ENCODE data around the gene IFT80.

Gene IFT80

DNA sequence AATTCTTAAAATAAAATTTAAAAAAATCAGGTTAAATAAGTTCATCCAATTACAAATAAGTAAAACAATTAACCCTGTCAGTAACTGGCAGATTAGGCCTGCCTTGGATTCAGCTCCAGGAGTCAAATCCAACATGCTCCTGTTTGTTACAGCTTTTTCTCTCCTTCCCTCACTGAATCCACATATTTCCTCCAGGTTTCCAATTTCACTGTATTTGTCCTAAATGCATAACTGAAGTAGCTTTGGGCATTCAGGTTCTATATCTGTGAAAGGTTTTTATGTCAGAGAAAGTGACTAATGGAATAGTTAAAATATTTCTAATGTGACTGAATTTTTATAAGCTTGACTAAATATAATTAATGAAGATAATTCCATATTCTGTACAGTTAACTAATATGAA, 79.7 kb downstream of the IFT80 start:
- H3K27ac ChIP-seq = no peak overlapping the region
- TF ChIP-seq, protein P1, sequence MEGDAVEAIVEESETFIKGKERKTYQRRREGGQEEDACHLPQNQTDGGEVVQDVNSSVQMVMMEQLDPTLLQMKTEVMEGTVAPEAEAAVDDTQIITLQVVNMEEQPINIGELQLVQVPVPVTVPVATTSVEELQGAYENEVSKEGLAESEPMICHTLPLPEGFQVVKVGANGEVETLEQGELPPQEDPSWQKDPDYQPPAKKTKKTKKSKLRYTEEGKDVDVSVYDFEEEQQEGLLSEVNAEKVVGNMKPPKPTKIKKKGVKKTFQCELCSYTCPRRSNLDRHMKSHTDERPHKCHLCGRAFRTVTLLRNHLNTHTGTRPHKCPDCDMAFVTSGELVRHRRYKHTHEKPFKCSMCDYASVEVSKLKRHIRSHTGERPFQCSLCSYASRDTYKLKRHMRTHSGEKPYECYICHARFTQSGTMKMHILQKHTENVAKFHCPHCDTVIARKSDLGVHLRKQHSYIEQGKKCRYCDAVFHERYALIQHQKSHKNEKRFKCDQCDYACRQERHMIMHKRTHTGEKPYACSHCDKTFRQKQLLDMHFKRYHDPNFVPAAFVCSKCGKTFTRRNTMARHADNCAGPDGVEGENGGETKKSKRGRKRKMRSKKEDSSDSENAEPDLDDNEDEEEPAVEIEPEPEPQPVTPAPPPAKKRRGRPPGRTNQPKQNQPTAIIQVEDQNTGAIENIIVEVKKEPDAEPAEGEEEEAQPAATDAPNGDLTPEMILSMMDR (conservative IDR thresholded peaks at IDR 0.05; ENCODE audit: low read depth) = no peak
- CTCF ChIA-PET = interaction anchor here (0.7 kb wide), 1 partner anchor 138 kb away, joined by 4 read pairs; no protein-coding TSS in a partner anchor
- no peak for DNase-seq (ENCODE audit: low spot score)
- POLR2A ChIA-PET (ENCODE audit: low non-redundant PET) = no interaction called here

DNA sequence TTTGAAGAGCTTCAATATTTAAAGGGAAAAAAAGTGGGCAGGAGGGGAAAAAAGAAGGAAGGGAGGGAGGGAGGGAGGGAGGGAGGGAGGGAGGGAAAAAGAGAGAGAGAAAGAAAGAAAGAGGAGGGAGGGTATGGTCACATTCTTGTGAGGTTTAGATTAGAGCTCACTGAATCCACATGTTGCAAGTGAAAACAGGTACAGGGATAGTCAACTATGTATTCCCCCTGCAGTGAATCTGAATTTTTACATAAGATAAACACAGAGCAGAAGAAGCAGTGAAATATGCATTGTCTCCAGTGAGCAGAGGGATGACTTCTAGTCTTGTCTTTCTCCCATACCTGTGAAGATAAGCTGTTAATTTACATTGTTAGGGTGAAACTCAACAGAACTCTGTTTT, 84.0 kb downstream of the IFT80 start:
- H3K27ac ChIP-seq = no peak overlapping the region
- TF ChIP-seq, protein P1 (conservative IDR thresholded peaks at IDR 0.05; ENCODE audit: low read depth) = no peak

DNA sequence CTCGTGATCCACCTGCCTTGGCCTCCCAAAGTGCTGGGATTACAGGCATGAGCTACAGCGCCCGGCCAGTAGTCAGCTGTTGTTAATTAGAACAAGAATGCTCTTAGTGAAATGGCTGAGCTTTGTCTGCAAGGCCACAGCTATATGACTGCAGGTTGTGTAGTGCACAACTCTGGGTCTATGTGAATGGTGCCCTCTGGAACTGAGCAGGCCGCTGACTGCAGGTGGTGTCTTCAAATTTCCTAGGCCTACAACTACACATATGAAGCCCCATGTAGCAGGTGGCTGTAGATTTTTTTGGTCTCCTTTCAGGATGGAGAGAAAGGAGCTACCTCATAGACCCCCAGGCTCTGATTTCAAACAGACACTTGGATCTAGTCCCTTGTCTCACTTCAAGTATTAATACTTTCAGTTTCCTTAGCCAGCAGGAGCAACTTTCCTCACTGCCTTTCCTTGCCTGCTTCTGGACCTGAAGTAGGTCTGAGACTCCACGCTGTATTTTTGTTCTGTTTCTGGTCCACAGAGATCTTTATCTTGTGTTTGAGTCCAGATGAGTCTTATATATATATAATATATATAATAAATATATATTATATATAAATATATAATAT, 86.9 kb downstream of the IFT80 start:
- POLR2A ChIA-PET (ENCODE audit: low non-redundant PET) = no interaction called here
- CTCF ChIA-PET = no interaction called here
- no peak overlapping the region for H3K27ac ChIP-seq
- DNase-seq (ENCODE audit: low spot score) = no peak
- TF ChIP-seq, protein P1 (conservative IDR thresholded peaks at IDR 0.05; ENCODE audit: low read depth) = no peak

More for the DNA sequence above, 84.0 kb downstream of the IFT80 start:
- POLR2A ChIA-PET (ENCODE audit: low non-redundant PET) = no interaction called here
- CTCF ChIA-PET = no interaction called here
- no peak for DNase-seq (ENCODE audit: low spot score)

DNA sequence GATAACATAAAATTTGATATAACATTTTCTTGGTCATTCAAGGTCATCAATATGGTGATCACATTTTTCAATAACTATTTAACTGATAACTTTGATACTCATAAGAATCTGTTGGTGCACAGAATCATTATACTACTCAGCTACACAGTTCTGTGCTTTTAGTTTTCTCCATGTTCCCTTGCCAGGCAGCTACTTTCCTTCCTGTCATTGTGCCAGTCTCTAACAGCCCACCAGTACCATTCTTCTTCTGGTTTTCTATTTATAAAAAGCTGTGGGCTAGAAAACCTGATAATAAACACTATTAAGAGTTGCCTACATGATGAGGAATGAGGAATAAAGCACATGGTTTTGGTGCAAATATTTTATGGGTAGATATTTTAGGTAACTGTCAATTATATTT, 96.2 kb downstream of the IFT80 start:
- ChIA-PET CTCF (interaction anchor here (0.6 kb wide), 3 partner anchors 62 to 268 kb away, joined by 3 to 4 read pairs (median 3); no protein-coding TSS in a partner anchor), POLR2A (ENCODE audit: low non-redundant PET) (no interaction called here)
- DNase-seq (ENCODE audit: low spot score) = no peak
- H3K27ac ChIP-seq = no peak overlapping the region
- TF ChIP-seq, protein P1 (conservative IDR thresholded peaks at IDR 0.05; ENCODE audit: low read depth) = no peak

DNA sequence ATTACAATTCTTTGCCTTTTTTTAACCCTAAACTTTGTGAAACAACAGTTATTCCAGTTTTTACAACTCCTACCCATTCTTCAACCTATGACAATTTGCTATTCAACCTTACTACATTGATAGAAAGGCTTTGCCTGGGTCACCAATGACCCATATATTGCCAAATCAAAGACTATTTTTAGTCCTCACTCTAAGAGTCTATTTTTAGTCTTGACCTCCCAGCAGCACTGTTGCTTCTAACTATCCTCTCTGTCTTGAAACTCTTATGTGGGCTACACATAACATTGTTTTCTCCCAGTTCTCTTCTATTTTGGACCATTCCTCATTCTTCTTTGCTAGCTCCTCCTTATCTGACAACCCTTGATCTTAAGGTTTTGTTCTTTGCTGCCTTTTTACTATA, 102.4 kb downstream of the IFT80 start:
- TF ChIP-seq, protein P1 (conservative IDR thresholded peaks at IDR 0.05; ENCODE audit: low read depth) = no peak
- POLR2A ChIA-PET (ENCODE audit: low non-redundant PET) = no interaction called here
- CTCF ChIA-PET = no interaction called here
- no peak for DNase-seq (ENCODE audit: low spot score)
- no peak overlapping the region for H3K27ac ChIP-seq

DNA sequence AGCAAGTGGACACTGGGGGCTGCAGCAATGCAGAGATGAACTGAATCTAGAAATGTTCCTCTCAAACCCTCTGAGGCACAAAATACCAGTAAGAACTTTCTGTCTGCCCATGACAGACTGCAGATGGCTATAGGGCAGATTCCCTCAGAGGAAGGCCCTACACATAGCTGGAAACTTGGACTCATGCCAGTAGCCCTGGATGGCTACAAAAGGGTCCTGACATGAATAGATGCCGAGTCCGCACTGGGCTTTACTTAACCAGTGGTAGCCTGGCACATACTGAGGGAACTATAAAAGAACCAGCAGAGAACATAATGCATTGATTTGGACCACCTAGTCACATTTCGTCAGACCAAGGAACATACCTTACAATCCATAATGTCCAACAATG, 107.1 kb downstream of the IFT80 start:
- POLR2A ChIA-PET (ENCODE audit: low non-redundant PET) = no interaction called here
- no peak overlapping the region for H3K27ac ChIP-seq
- TF ChIP-seq, protein P1 (conservative IDR thresholded peaks at IDR 0.05; ENCODE audit: low read depth) = no peak
- no peak for DNase-seq (ENCODE audit: low spot score)
- CTCF ChIA-PET = no interaction called here

Measured in RWPE1 (cell line).